Upper lobe of right lung (tissue), 1 donor: ENCODE results near the gene PXDN. TPM values are rescaled to one million over a fixed set of nuclear protein-coding genes. Genes with fewer than 3 reads are reported as not detected.

ENCODE experiments used
- ATAC-seq: fragments of 200-7000 bp; cut with Tn5 transposase; one replicate; pipeline ENCODE4 v1.9.1; 2020; ENCODE audit warnings: mild to moderate bottlenecking, moderate library complexity
- DNase-seq: peaks from one replicate; pipeline ENCODE4 v3.0.0-alpha.2; 2020
- H3K27ac ChIP-seq: fragments of 200-600 bp; one replicate; pipeline ENCODE4 v1.8.0; 2022
- H3K27me3 ChIP-seq: fragments of 200-600 bp; one replicate; pipeline ENCODE4 v1.8.0; 2022; ENCODE audit warnings: mild to moderate bottlenecking
- H3K36me3 ChIP-seq: fragments of 200-600 bp; one replicate; pipeline ENCODE4 v1.8.0; 2022
- H3K4me1 ChIP-seq: fragments of 200-600 bp; one replicate; pipeline ENCODE4 v1.8.0; 2022
- H3K4me3 ChIP-seq: fragments of 200-600 bp; one replicate; pipeline ENCODE4 v1.8.0; 2022; ENCODE audit warnings: mild to moderate bottlenecking
- H3K9me3 ChIP-seq: fragments of 200-600 bp; one replicate; pipeline ENCODE4 v1.8.0; 2022
- CTCF ChIP-seq: fragments of 200-600 bp; IDR thresholded peaks from one replicate; pipeline ENCODE4 v1.8.0; 2022; ENCODE audit warnings: antibody characterized with exemption
- intact Hi-C: fragments of 100-400 bp; cut with DNase I; formaldehyde crosslinking; loops from one replicate; pipeline ENCODE4 v1.11.0; 2022
- total RNA-seq: library from RNA; stranded (reverse); fragmentation: NEBNext Ultra II Directional; extraction: Animal tissue kit (Norgen Biotek cat#: 25700); gene quantifications from one replicate; pipeline ENCODE4 v1.2.1, GENCODE V29; 2021
- donor health status: DM: no; HTN: yes; CAD: no; lungs with severe emphysema.

PXDN gene
- total RNA-seq, 1 donor from 2014 or later: 58.4 TPM

DNA sequence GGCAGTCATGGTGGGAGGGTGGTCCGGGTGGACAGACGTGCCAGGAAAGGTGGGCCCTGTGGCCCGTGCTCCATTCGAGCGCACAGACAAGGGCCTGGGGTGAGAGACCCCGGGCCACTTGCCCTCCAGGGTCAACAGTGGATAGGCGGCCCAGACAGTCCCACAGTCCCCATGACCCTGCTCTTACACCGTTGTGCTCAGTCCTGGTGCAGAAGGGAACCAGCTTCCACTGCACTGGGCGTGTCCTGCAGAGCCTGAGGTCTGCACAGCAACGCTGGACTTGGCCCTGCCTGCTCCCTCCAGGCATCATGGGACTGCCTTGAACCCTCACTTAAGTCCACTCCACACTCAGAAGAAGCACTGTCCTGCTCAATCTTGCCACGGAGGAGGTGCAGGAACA is 52.0 kb downstream of the PXDN start:
- DNase-seq (peak; percentile 36), ATAC-seq (peak; percentile 46)
- no peak overlapping the region for H3K4me3 ChIP-seq
- intact Hi-C loops: no loop called here
- peaks cover 3% of the 10 kb centered on the region for H3K4me1 ChIP-seq
- H3K27ac ChIP-seq: no peak overlapping the region
- no peak for TF ChIP-seq CTCF
- H3K27me3 ChIP-seq: no peaks in the 10 kb centered on the region
- no peaks in the 10 kb centered on the region for H3K9me3 ChIP-seq
- peaks cover 14% of the 10 kb centered on the region for H3K36me3 ChIP-seq

GRCh38 chr2:1691366-1691765 is 52.9 kb downstream of the PXDN start:
- intact Hi-C loops: no loop called here
- TF ChIP-seq CTCF: no peak
- no peak overlapping the region for H3K4me3 ChIP-seq
- H3K9me3 ChIP-seq: no peaks in the 10 kb centered on the region
- no peak overlapping the region for H3K27ac ChIP-seq
- H3K36me3 ChIP-seq: peaks cover 14% of the 10 kb centered on the region
- no peaks in the 10 kb centered on the region for H3K4me1 ChIP-seq
- no peak for ATAC-seq
- no peaks in the 10 kb centered on the region for H3K27me3 ChIP-seq
- no peak for DNase-seq

DNA sequence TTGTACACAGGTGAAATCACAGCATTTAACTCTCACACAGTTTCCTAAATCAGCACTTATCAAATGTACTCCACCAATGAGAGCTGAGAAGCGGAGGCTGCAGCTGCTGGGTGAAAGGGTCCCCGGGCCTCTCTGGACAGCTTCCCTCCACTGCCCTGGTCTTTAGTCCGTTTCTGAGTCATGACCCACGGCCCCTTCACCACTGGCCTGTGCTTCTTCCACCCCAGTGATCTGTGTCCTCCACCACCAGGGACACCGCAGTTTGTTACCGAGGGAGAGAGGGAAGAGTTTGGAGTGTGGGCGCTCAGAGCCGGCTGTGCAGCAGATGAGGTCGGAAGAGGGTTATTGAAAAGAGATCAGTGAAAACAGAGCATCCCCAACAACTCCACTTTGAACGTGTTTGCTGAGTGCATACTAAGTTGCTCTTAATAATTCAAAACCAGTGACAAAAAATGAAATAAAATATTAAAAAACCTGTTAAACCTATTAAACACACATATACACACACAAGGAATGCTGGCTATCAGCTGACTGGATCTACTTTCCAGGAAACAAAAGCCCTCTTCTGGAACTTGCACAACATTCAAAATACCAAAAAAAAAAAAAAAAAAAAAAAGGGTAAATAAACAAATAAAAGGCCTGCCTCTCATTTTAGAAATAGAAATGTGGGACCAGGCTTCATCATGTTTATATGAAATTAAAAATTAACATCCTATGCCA is 54.1 kb downstream of the PXDN start:
- no peak for TF ChIP-seq CTCF
- H3K4me3 ChIP-seq: no peak overlapping the region
- no peaks in the 10 kb centered on the region for H3K9me3 ChIP-seq
- H3K4me1 ChIP-seq: no peaks in the 10 kb centered on the region
- ATAC-seq (no peak), DNase-seq (peak; percentile 55)
- intact Hi-C loops: no loop called here
- no peaks in the 10 kb centered on the region for H3K27me3 ChIP-seq
- peaks cover 14% of the 10 kb centered on the region for H3K36me3 ChIP-seq
- no peak overlapping the region for H3K27ac ChIP-seq

GRCh38 chr2:1688859-1689258 is 55.5 kb downstream of the PXDN start:
- no peak for DNase-seq
- no peaks in the 10 kb centered on the region for H3K4me1 ChIP-seq
- no peak for ATAC-seq
- no peaks in the 10 kb centered on the region for H3K9me3 ChIP-seq
- H3K27ac ChIP-seq: no peak overlapping the region
- intact Hi-C loops: no loop called here
- no peaks in the 10 kb centered on the region for H3K27me3 ChIP-seq
- peaks cover 14% of the 10 kb centered on the region for H3K36me3 ChIP-seq
- H3K4me3 ChIP-seq: no peak overlapping the region
- TF ChIP-seq CTCF: no peak

DNA sequence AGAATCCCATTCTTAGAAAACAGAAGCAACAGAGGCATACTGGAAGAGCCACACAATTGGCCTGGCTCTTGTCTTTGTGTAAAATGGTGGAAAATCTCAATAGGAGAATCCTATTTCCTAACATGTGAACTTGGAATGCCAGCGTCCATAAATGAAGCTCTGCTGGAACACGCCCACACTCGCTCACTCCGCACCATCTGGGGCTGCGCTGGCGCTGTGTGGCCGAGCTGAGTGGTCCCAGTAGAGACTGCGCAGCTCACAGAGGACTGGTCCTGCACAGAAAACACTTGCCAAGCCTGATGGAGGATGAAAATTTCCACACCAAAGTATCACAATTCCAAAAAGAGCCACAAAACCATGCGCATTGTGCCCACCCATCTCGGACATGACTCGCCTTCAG is 56.2 kb downstream of the PXDN start:
- ATAC-seq (no peak), DNase-seq (no peak)
- Histone ChIP-seq H3K4me1 (no peaks in the 10 kb centered on the region), H3K9me3 (no peaks in the 10 kb centered on the region), H3K4me3 (no peak overlapping the region), H3K27me3 (no peaks in the 10 kb centered on the region), H3K27ac (no peak overlapping the region), H3K36me3 (peaks cover 14% of the 10 kb centered on the region)
- intact Hi-C loops: no loop called here
- TF ChIP-seq CTCF: no peak

GRCh38 chr2:1687254-1687653 is 57.1 kb downstream of the PXDN start:
- H3K36me3 ChIP-seq: peaks cover 13% of the 10 kb centered on the region
- H3K4me1 ChIP-seq: no peaks in the 10 kb centered on the region
- DNase-seq (no peak), ATAC-seq (no peak)
- H3K4me3 ChIP-seq: no peak overlapping the region
- H3K27ac ChIP-seq: no peak overlapping the region
- H3K9me3 ChIP-seq: no peaks in the 10 kb centered on the region
- TF ChIP-seq CTCF: no peak
- intact Hi-C loops: no loop called here
- no peaks in the 10 kb centered on the region for H3K27me3 ChIP-seq
